HepG2 (cell line): ENCODE measurements around the gene RPUSD3. TPM values are rescaled to one million over a fixed set of nuclear protein-coding genes. Genes with fewer than 3 reads are reported as not detected.

Source experiments
- ATAC-seq: fragments of 200-7000 bp; cut with Tn5 transposase; 3 replicates; pipeline ENCODE4 v1.9.1; 2020; ENCODE audit warnings: mild to moderate bottlenecking, moderate library complexity
- BruUV-seq: library from RNA; stranded (reverse); fragments of 400-500 nt; replicated peaks from 2 replicates; lab custom pipeline; 2021; lab: Mats Ljungman, UMichigan
- CTCF ChIA-PET: fragments of 300-600 bp; formaldehyde crosslinking; extraction: SDS; loops from one replicate; lab custom pipeline; 2021; ENCODE audit warnings: low total read pairs, inconsistent platforms, low intra/inter-chr PET ratio; lab: Yijun Ruan, JAX
- POLR2A ChIA-PET: fragments of 350-600 bp; sonication (Branson Sonifier 250); formaldehyde crosslinking; loops from one replicate; lab custom pipeline; 2020; ENCODE audit warnings: antibody characterized with exemption, inconsistent platforms; lab: Yijun Ruan, JAX
- DNase-seq: peaks from one replicate; pipeline ENCODE4 v3.0.0-alpha.2; 2015; ENCODE audit warnings: low spot score
- FAIRE-seq: peaks from 3 replicates; lab custom pipeline; 2011; peaks lifted over from hg19 to GRCh38; lab: Jason Lieb, UNC
- H2AFZ ChIP-seq: one replicate; pipeline ENCODE4 v1.6.1; 2011; ENCODE audit warnings: low read length, inconsistent platforms
- H3K27ac ChIP-seq: fragments of 300-600 bp; 3 replicates; pipeline ENCODE4 v1.8.0; 2011; ENCODE audit warnings: mixed run types, mild to moderate bottlenecking, mixed read lengths, low read length, inconsistent platforms; ENCODE audit not compliant: insufficient read depth; ENCODE audit errors: extremely low read length
- H3K27me3 ChIP-seq, 2 experiments: fragments of 200-600 bp in 1 of 2; 2 replicates in 1 of 2; 3 replicates in 1 of 2; pipeline versions ENCODE4 v1.6.0 to v1.8.0; 2011; ENCODE audit warnings: low read length in 2 of 2, mild to moderate bottlenecking in 2 of 2, moderate library complexity in 2 of 2, inconsistent platforms in 1 of 2; ENCODE audit not compliant: insufficient read depth in 2 of 2, control insufficient read depth in 1 of 2
- H3K36me3 ChIP-seq, 2 experiments: fragments of 200-600 bp in 1 of 2; replicated peaks in 1 of 2; 2 replicates in 1 of 2; 3 replicates in 1 of 2; pipeline versions ENCODE4 v1.5.1 to v1.8.0; 2011; ENCODE audit warnings: low read length in 2 of 2, inconsistent platforms in 1 of 2; ENCODE audit not compliant: insufficient read depth in 2 of 2, control insufficient read depth in 1 of 2
- H3K4me1 ChIP-seq: 2 replicates; pipeline ENCODE4 v1.5.1; 2012; ENCODE audit warnings: low read length, inconsistent platforms; ENCODE audit not compliant: insufficient read depth
- H3K4me2 ChIP-seq: 2 replicates; pipeline ENCODE4 v1.6.0; 2011; ENCODE audit warnings: low read depth, low read length, inconsistent platforms
- H3K4me3 ChIP-seq, 3 experiments: fragments of 200-600 bp in 1 of 3; sonication (generic), shearing (Covaris generic) in 1 of 3; replicated peaks in 1 of 3; 2 replicates each; pipeline ENCODE4 v1.5.1; 2011 to 2016; ENCODE audit warnings: low read length in 3 of 3, inconsistent platforms in 2 of 3, low read depth in 2 of 3, mild to moderate bottlenecking in 2 of 3, control low read depth in 1 of 3, mixed read lengths in 1 of 3; ENCODE audit not compliant: insufficient read depth in 1 of 3
- H3K79me2 ChIP-seq: one replicate; pipeline ENCODE4 v1.6.1; 2011; ENCODE audit warnings: low read length, inconsistent platforms; ENCODE audit not compliant: insufficient read depth
- H3K9ac ChIP-seq: 2 replicates; pipeline ENCODE4 v1.6.0; 2011; ENCODE audit warnings: mild to moderate bottlenecking, low read depth, low read length, inconsistent platforms; ENCODE audit not compliant: insufficient read depth
- H3K9me3 ChIP-seq: 2 replicates; pipeline ENCODE4 v1.5.1; 2012; ENCODE audit warnings: mild to moderate bottlenecking, low read length
- H4K20me1 ChIP-seq: 2 replicates; pipeline ENCODE4 v1.6.0; 2011; ENCODE audit warnings: inconsistent platforms, mild to moderate bottlenecking, low read length, moderate library complexity; ENCODE audit not compliant: insufficient read depth
- BORCS8-MEF2B ChIP-seq: sonication (generic); formaldehyde crosslinking; IDR thresholded peaks from 2 replicates; pipeline ENCODE4 v1.8.0; 2022; ENCODE audit warnings: mild to moderate bottlenecking, missing genetic modification reagents
- DNMT3B ChIP-seq: conservative IDR thresholded peaks from 2 replicates; pipeline ENCODE4 v1.6.1; 2016; ENCODE audit warnings: missing biosample characterization, control low read depth
- HIVEP1 ChIP-seq: sonication (generic); formaldehyde crosslinking; IDR thresholded peaks from 2 replicates; pipeline ENCODE4 v1.4.0; 2020; ENCODE audit warnings: mild to moderate bottlenecking, missing genetic modification reagents
- KDM4B ChIP-seq: sonication (generic); formaldehyde crosslinking; IDR thresholded peaks from 2 replicates; pipeline ENCODE4 v1.4.0; 2020; ENCODE audit warnings: missing genetic modification reagents
- MYPOP ChIP-seq: sonication (generic); formaldehyde crosslinking; IDR thresholded peaks from 2 replicates; pipeline ENCODE4 v1.8.1; 2023; ENCODE audit warnings: mild to moderate bottlenecking, moderate library complexity, missing genetic modification reagents
- NCOA2 ChIP-seq: sonication (generic); formaldehyde crosslinking; IDR thresholded peaks from 2 replicates; pipeline ENCODE4 v1.8.0; 2022; ENCODE audit warnings: inconsistent platforms
- ONECUT2 ChIP-seq: sonication (generic); formaldehyde crosslinking; IDR thresholded peaks from 2 replicates; pipeline ENCODE4 v1.4.0; 2020; ENCODE audit warnings: missing genetic modification reagents
- PRDM15 ChIP-seq: sonication (generic); formaldehyde crosslinking; IDR thresholded peaks from 2 replicates; pipeline ENCODE4 v1.4.0; 2020; ENCODE audit warnings: missing genetic modification reagents
- RXRA ChIP-seq: sonication (generic); formaldehyde crosslinking; IDR thresholded peaks from 2 replicates; pipeline ENCODE4 v1.5.1; 2020; ENCODE audit warnings: missing genetic modification reagents
- ZFP62 ChIP-seq: sonication (generic); formaldehyde crosslinking; IDR thresholded peaks from 2 replicates; pipeline ENCODE4 v1.4.0; 2020; ENCODE audit warnings: missing genetic modification reagents
- ZNF101 ChIP-seq: sonication (generic); formaldehyde crosslinking; IDR thresholded peaks from 2 replicates; pipeline ENCODE4 v1.4.0; 2020; ENCODE audit warnings: mild to moderate bottlenecking, low read depth, missing genetic modification reagents, borderline replicate concordance
- ZNF704 ChIP-seq: sonication (generic); formaldehyde crosslinking; IDR thresholded peaks from 2 replicates; pipeline ENCODE4 v1.8.1; 2023; ENCODE audit warnings: mild to moderate bottlenecking, inconsistent platforms, moderate library complexity, missing genetic modification reagents, borderline replicate concordance
- ZNF740 ChIP-seq: sonication (generic); formaldehyde crosslinking; IDR thresholded peaks from 2 replicates; pipeline ENCODE4 v1.4.0; 2020; ENCODE audit warnings: missing genetic modification reagents
- ZNF747 ChIP-seq: sonication (generic); formaldehyde crosslinking; IDR thresholded peaks from 2 replicates; pipeline ENCODE4 v1.8.1; 2023; ENCODE audit warnings: missing genetic modification reagents, mild to moderate bottlenecking, borderline replicate concordance
- WGBS: methylation state at CpG from one replicate; pipeline ENCODE4 v1.1.6; 2017; ENCODE audit warnings: low lambda C conversion rate; 5-methylcytosine and 5-hydroxymethylcytosine counted together
- in situ Hi-C: cut with HindIII; loops from 2 replicates; pipeline ENCODE4 v1.10.0; 2017; ENCODE audit warnings: low pct_unique_long_range_greater_than_20kb; ENCODE audit not compliant: extremely low pct_ligation_motif_present
- intact Hi-C: fragments of 100-400 bp; cut with micrococcal nuclease; formaldehyde crosslinking; loops from one replicate; pipeline ENCODE4 v1.10.0; 2022; ENCODE audit not compliant: unreplicated experiment
- polyA plus RNA-seq, 8 experiments: library from polyadenylated mRNA; depleted of rRNA in 3 of 8; stranded (reverse) in 7 of 8; unstranded in 1 of 8; fragments of >200 nt; fragmentation: Illumina TruSeq in 4 of 8; extraction: Trizol in 4 of 8; gene quantifications; 2 replicates each; pipeline versions ENCODE4 v1.2.1 to v1.2.3, GENCODE V29; 2011 to 2016; ENCODE audit warnings: low read depth in 4 of 8, missing spikeins in 1 of 8, mixed read lengths in 1 of 8; ENCODE audit not compliant: insufficient read depth in 1 of 8
- total RNA-seq, 5 experiments: library from RNA; depleted of rRNA; stranded (reverse); fragments of >200 nt; fragmentation: Illumina TruSeq; extraction: Trizol; gene quantifications; 2 replicates each; pipeline ENCODE4 v1.2.3, GENCODE V29; 2016; ENCODE audit warnings: low read depth in 1 of 5

Gene RPUSD3
- total and polyA plus RNA-seq, 2 of the 13 experiments (the other 11 are each of a cell fraction or from before 2014, with no cell fraction given), result 32.1 to 48.7 TPM

GRCh38 chr3:9807981-9808344 is 35.8 kb downstream of the RPUSD3 start:
- Histone ChIP-seq H3K9ac (no peak overlapping the region), H3K27me3 (no peaks in the 10 kb centered on the region; a peak in 1 of 5 replicates), H4K20me1 (no peaks in the 10 kb centered on the region), H3K4me1 (no peaks in the 10 kb centered on the region), H3K27ac (no peak overlapping the region), H2AFZ (no peak overlapping the region), H3K36me3 (peaks cover 21 to 45% of the 10 kb centered on the region in 2 experiments), H3K4me2 (no peak overlapping the region), H3K9me3 (no peaks in the 10 kb centered on the region), H3K79me2 (no peaks in the 10 kb centered on the region), H3K4me3 (no peak overlapping the region)
- FAIRE-seq, result no peak
- intact Hi-C loops, result no loop called here
- BruUV-seq, result no TSS peak
- no peak for DNase-seq
- no peak for ATAC-seq
- ChIA-PET CTCF (no interaction called here), POLR2A (interaction anchor here (1.2 to 2.7 kb wide), 3 partner anchors 11 to 59 kb away, joined by 3 to 13 read pairs (median 5); partner anchors contain the start of genes ARPC4, OGG1 and TADA3)
- in situ Hi-C loops, result no loop called here
- no peak for TF ChIP-seq MYPOP (CRISPR knock-in tag)
- no peak for TF ChIP-seq ZNF101 (CRISPR knock-in tag)
- no peak for TF ChIP-seq ZNF747 (CRISPR knock-in tag)
- no peak for TF ChIP-seq ZNF740
- TF ChIP-seq ZFP62 (CRISPR knock-in tag), result no peak
- no peak for TF ChIP-seq KDM4B (CRISPR knock-in tag)
- no peak for TF ChIP-seq DNMT3B (CRISPR knock-in tag)
- TF ChIP-seq ZNF704 (CRISPR knock-in tag), result no peak
- no peak for TF ChIP-seq HIVEP1 (CRISPR knock-in tag)
- TF ChIP-seq RXRA, result no peak
- no peak for TF ChIP-seq NCOA2 (CRISPR knock-in tag)
- no peak for TF ChIP-seq PRDM15 (CRISPR knock-in tag)
- no peak for TF ChIP-seq BORCS8-MEF2B (CRISPR knock-in tag)
- TF ChIP-seq ONECUT2 (CRISPR knock-in tag), result no peak
- 93% methylated on average over 2 of the region's 2 CpGs for WGBS
